SU-DHL-6 (cell line): ENCODE measurements around the gene COL23A1.

Experiments
- EZH2phosphoT487 ChIP-seq: fragments of 200-600 bp; sonication (generic), shearing (Covaris generic); conservative IDR thresholded peaks from 2 replicates; pipeline ENCODE4 v1.6.1; 2018; ENCODE audit warnings: mild to moderate bottlenecking, antibody characterized with exemption, low read length, moderate library complexity, mixed read lengths
- TF ChIP-seq, protein P1 (sequence below): fragments of 200-600 bp; sonication (generic); IDR thresholded peaks from one replicate; pipeline ENCODE4 v1.5.1; 2017; ENCODE audit warnings: antibody characterized with exemption, mild to moderate bottlenecking, low read length, moderate library complexity; ENCODE audit not compliant: insufficient read depth, poor library complexity, severe bottlenecking

DNA sequence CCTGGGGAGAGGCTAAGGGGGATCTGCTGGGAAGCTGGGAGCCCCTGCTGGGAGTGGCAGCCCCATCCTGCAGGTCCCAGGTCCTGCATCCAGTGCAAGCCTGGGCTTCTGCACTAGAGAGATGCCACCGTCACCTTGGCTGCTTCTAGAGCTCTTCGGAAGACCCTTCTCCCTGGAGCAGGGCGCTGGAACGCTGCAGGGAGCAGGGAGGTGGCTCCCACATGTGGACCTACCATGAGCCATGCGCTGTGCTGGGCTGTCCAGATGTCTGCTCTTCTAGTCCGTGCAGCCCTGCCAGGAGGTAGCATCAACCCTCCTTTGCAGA lies 266.7 kb downstream of the COL23A1 start:
- TF ChIP-seq, protein P1, sequence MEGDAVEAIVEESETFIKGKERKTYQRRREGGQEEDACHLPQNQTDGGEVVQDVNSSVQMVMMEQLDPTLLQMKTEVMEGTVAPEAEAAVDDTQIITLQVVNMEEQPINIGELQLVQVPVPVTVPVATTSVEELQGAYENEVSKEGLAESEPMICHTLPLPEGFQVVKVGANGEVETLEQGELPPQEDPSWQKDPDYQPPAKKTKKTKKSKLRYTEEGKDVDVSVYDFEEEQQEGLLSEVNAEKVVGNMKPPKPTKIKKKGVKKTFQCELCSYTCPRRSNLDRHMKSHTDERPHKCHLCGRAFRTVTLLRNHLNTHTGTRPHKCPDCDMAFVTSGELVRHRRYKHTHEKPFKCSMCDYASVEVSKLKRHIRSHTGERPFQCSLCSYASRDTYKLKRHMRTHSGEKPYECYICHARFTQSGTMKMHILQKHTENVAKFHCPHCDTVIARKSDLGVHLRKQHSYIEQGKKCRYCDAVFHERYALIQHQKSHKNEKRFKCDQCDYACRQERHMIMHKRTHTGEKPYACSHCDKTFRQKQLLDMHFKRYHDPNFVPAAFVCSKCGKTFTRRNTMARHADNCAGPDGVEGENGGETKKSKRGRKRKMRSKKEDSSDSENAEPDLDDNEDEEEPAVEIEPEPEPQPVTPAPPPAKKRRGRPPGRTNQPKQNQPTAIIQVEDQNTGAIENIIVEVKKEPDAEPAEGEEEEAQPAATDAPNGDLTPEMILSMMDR: no peak
- TF ChIP-seq EZH2phosphoT487: no peak
